Measurements from ENCODE around the gene AAK1.

GRCh38 chr2:69525261-69525660, 118.3 kb downstream of the AAK1 start:
- TF ChIP-seq, protein P1, sequence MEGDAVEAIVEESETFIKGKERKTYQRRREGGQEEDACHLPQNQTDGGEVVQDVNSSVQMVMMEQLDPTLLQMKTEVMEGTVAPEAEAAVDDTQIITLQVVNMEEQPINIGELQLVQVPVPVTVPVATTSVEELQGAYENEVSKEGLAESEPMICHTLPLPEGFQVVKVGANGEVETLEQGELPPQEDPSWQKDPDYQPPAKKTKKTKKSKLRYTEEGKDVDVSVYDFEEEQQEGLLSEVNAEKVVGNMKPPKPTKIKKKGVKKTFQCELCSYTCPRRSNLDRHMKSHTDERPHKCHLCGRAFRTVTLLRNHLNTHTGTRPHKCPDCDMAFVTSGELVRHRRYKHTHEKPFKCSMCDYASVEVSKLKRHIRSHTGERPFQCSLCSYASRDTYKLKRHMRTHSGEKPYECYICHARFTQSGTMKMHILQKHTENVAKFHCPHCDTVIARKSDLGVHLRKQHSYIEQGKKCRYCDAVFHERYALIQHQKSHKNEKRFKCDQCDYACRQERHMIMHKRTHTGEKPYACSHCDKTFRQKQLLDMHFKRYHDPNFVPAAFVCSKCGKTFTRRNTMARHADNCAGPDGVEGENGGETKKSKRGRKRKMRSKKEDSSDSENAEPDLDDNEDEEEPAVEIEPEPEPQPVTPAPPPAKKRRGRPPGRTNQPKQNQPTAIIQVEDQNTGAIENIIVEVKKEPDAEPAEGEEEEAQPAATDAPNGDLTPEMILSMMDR (conservative IDR thresholded peaks at IDR 0.05; ENCODE audit: low read depth, low read length) = no peak
- no peak for TF ChIP-seq EZH2 (IDR thresholded peaks at IDR 0.05; ENCODE audit: borderline replicate concordance, low read depth, low read length, poor library complexity, severe bottlenecking)

Measured in A673 (cell line).